Measurements from ENCODE around the gene CYFIP2. TPM values are rescaled to one million over a fixed set of nuclear protein-coding genes. Genes with fewer than 3 reads are reported as not detected.

Gene CYFIP2
- total RNA-seq, 1 donor from 2014 or later: 36.6 TPM

DNA sequence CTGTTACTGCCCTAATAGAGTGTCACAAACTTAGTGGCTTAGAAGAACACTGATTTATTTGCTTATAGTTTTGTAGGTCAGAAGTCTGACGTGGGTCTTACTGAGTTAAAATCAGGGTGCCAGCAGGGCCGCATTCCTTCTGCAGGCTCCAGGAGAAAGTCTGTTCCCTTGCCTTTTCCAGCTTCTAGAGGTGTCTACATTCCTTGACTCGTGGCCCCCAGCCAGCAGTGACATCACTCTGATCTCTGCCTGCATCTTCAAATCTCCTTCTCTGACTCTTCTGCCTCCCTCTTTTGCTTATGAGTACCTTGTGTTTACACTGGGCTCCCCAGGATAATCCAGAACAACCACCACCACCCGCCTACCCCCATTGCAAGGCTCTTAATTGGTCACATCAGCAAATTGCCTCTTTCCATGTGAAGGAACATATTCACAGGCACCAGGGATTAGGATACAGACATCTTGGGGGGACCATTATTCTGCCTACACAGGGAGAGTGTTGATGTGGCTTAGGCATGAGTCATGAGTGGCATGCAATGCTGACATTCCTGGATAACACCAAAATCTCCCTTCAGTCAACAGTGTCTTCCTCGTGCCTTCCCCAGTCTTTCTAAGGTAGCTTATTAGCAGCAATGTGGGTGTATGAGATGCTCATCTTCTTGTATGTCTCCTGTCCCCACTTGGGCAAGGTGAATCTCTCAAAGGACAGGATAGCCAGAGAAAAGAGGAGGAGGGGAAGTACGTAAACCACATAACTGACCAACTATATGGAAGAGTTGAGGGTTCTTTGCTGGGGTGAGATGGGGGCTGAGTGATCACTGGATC lies 24.4 kb downstream of the CYFIP2 start:
- intact Hi-C loops (cut with DNase I): no loop called here

DNA sequence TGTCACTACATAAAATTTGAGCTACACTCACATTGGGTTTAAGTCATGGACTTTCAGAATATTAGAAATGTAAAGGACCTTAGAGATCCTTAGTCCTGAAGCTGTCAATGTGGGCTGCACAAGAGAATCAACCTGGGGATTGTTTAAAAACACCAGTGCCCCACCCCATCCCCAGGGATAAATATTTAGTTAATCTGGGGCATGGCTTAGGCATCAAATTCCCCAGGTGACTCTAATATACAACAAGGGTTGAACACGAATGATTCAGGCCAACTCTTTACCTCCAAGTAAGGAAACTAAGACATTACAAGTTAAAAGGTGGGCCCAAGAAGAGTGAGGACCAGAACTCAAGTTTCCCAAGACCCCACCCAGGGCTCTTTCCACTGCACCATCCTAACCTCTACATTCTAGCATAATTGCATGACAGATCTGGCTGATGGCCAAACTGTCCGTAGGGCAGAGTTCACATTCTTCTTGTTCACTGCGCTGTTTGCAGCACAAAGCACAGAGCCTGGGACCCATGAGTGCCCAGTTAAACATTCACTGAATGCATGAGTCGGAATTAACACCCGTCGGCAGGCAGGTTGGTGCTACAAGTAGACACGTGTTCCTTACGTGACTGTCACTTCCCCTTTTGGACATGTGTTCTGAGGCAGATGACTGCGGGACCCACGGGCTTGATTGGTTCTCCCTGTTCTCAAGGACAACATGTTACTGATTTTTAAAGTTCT lies 25.2 kb downstream of the CYFIP2 start:
- peak; percentile 37 to 39 for ATAC-seq
- Histone ChIP-seq H3K4me1 (no peaks in the 10 kb centered on the region), H3K27ac (no peak overlapping the region), H3K36me3 (peaks cover 22% of the 10 kb centered on the region), H3K27me3 (ENCODE audit: low read depth) (no peaks in the 10 kb centered on the region), H3K9me3 (no peaks in the 10 kb centered on the region), H3K4me3 (no peak overlapping the region)
- TF ChIP-seq, protein P1, sequence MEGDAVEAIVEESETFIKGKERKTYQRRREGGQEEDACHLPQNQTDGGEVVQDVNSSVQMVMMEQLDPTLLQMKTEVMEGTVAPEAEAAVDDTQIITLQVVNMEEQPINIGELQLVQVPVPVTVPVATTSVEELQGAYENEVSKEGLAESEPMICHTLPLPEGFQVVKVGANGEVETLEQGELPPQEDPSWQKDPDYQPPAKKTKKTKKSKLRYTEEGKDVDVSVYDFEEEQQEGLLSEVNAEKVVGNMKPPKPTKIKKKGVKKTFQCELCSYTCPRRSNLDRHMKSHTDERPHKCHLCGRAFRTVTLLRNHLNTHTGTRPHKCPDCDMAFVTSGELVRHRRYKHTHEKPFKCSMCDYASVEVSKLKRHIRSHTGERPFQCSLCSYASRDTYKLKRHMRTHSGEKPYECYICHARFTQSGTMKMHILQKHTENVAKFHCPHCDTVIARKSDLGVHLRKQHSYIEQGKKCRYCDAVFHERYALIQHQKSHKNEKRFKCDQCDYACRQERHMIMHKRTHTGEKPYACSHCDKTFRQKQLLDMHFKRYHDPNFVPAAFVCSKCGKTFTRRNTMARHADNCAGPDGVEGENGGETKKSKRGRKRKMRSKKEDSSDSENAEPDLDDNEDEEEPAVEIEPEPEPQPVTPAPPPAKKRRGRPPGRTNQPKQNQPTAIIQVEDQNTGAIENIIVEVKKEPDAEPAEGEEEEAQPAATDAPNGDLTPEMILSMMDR (IDR thresholded peaks at IDR 0.05): no peak
- DNase-seq: no peak
- intact Hi-C loops (cut with DNase I): no loop called here

More for the DNA sequence above, 24.4 kb downstream of the CYFIP2 start:
- DNase-seq: no peak
- no peak overlapping the region for H3K4me3 ChIP-seq
- TF ChIP-seq, protein P1 (IDR thresholded peaks at IDR 0.05): no peak
- no peaks in the 10 kb centered on the region for H3K27me3 ChIP-seq (ENCODE audit: low read depth)
- no peak for ATAC-seq
- H3K27ac ChIP-seq: no peak overlapping the region
- no peaks in the 10 kb centered on the region for H3K9me3 ChIP-seq
- H3K36me3 ChIP-seq: peaks cover 22% of the 10 kb centered on the region
- no peaks in the 10 kb centered on the region for H3K4me1 ChIP-seq

DNA sequence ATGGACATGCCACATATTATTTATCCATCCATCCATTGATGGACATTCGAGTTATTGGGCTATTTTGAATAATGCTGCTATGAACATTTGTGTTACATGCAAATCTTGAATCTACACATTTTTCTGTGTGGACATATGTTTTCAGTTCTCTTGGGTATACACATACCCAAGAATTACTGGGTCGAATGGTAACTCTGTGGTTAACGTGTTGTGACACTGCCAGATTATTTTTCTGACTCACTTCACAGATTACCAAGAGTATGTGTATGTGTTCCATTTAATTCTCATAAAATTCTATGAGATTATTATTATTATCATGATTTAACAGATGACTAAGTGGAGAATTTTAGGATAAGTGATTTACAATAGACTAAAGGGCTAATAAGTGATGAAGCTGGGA lies 26.7 kb downstream of the CYFIP2 start:
- no peak overlapping the region for H3K4me3 ChIP-seq
- no peak for DNase-seq
- no peaks in the 10 kb centered on the region for H3K9me3 ChIP-seq
- intact Hi-C loops (cut with DNase I): no loop called here
- H3K27ac ChIP-seq: no peak overlapping the region
- ATAC-seq: no peak
- peaks cover 18% of the 10 kb centered on the region for H3K36me3 ChIP-seq
- H3K4me1 ChIP-seq: no peaks in the 10 kb centered on the region
- TF ChIP-seq, protein P1 (IDR thresholded peaks at IDR 0.05): no peak
- H3K27me3 ChIP-seq (ENCODE audit: low read depth): no peaks in the 10 kb centered on the region

GRCh38 chr5:157294407-157295091 lies 28.6 kb downstream of the CYFIP2 start:
- Histone ChIP-seq H3K9me3 (no peaks in the 10 kb centered on the region), H3K4me1 (no peaks in the 10 kb centered on the region), H3K36me3 (peaks cover 12% of the 10 kb centered on the region), H3K4me3 (no peak overlapping the region), H3K27ac (no peak overlapping the region), H3K27me3 (ENCODE audit: low read depth) (no peaks in the 10 kb centered on the region)
- TF ChIP-seq, protein P1 (IDR thresholded peaks at IDR 0.05): no peak
- ATAC-seq: no peak
- DNase-seq: no peak
- intact Hi-C loops (cut with DNase I): no loop called here

- TF ChIP-seq, protein P1 (IDR thresholded peaks at IDR 0.05): no peak
- intact Hi-C loops (cut with DNase I): no loop called here
- no peaks in the 10 kb centered on the region for H3K9me3 ChIP-seq
- H3K36me3 ChIP-seq: peaks cover 9% of the 10 kb centered on the region
- ATAC-seq: no peak
- no peak overlapping the region for H3K27ac ChIP-seq
- no peaks in the 10 kb centered on the region for H3K27me3 ChIP-seq (ENCODE audit: low read depth)
- no peak for DNase-seq
- H3K4me1 ChIP-seq: no peaks in the 10 kb centered on the region
- no peak overlapping the region for H3K4me3 ChIP-seq
These were observed 29.3 kb downstream of the CYFIP2 start for GRCh38 chr5:157295247-157295646.

Measured in lower lobe of right lung (tissue), 2 donors.